SK-N-SH (cell line): ENCODE measurements around the gene TXNDC12. TPM values are rescaled to one million over a fixed set of nuclear protein-coding genes. Genes with fewer than 3 reads are reported as not detected.

Source experiments
- CTCF ChIA-PET: fragments of 300-600, 350-600 bp; formaldehyde crosslinking; extraction: SDS; loops from one replicate; lab custom pipeline; 2021; lab: Yijun Ruan, JAX
- POLR2A ChIA-PET: fragments of 350-600 bp; sonication (Branson Sonifier 250); formaldehyde crosslinking; extraction: SDS; loops from one replicate; lab custom pipeline; 2020; ENCODE audit warnings: antibody characterized with exemption, inconsistent platforms; lab: Yijun Ruan, JAX
- DNase-seq: peaks from one replicate; pipeline ENCODE4 v3.0.0; 2012
- H2AFZ ChIP-seq: fragments of 200-600 bp; sonication (generic); 2 replicates; pipeline ENCODE4 v1.8.1; 2016; ENCODE audit warnings: antibody characterized with exemption, mild to moderate bottlenecking, low read depth
- H3F3A ChIP-seq: fragments of 200-600 bp; sonication (generic); replicated peaks from 2 replicates; pipeline ENCODE3; 2016; ENCODE audit warnings: antibody characterized with exemption, mild to moderate bottlenecking; ENCODE audit not compliant: insufficient read depth
- H3K27ac ChIP-seq, 2 experiments: fragments of 200-500 bp in 1 of 2; fragments of 200-600 bp in 1 of 2; sonication (Bioruptor generic) in 1 of 2; sonication (generic), shearing (Covaris generic) in 1 of 2; 2 replicates each; pipeline versions ENCODE4 v1.5.1 to v1.6.1; 2014 to 2016; ENCODE audit warnings: low read depth in 2 of 2, inconsistent platforms in 1 of 2, low read length in 1 of 2, mild to moderate bottlenecking in 1 of 2, mixed read lengths in 1 of 2
- H3K27me3 ChIP-seq: fragments of 200-600 bp; sonication (generic), shearing (Covaris generic); 2 replicates; pipeline ENCODE4 v1.6.1; 2016; ENCODE audit warnings: mixed run types; ENCODE audit not compliant: insufficient read depth
- H3K36me3 ChIP-seq, 2 experiments: fragments of 200-500 bp in 1 of 2; fragments of 200-600 bp in 1 of 2; sonication (Bioruptor generic) in 1 of 2; sonication (generic) in 1 of 2; replicated peaks in 1 of 2; 2 replicates each; pipeline versions ENCODE3 to v1.5.1; 2014 to 2016; ENCODE audit warnings: low read length in 1 of 2, mild to moderate bottlenecking in 1 of 2; ENCODE audit not compliant: insufficient read depth in 2 of 2, control insufficient read depth in 1 of 2
- H3K4me1 ChIP-seq, 2 experiments: fragments of 200-500 bp in 1 of 2; fragments of 200-600 bp in 1 of 2; sonication (Bioruptor generic) in 1 of 2; sonication (generic), shearing (Covaris generic) in 1 of 2; 2 replicates each; pipeline versions ENCODE4 v1.5.1 to v1.6.1; 2014 to 2016; ENCODE audit warnings: low read depth in 1 of 2, low read length in 1 of 2, mixed run types in 1 of 2; ENCODE audit not compliant: insufficient read depth in 2 of 2, control insufficient read depth in 1 of 2
- H3K4me2 ChIP-seq: fragments of 200-600 bp; sonication (generic), shearing (Covaris generic); 2 replicates; pipeline ENCODE4 v1.6.1; 2017; ENCODE audit warnings: mixed run types
- H3K4me3 ChIP-seq, 2 experiments: fragments of 200-500 bp in 1 of 2; fragments of 200-600 bp in 1 of 2; sonication (Bioruptor generic) in 1 of 2; sonication (generic), shearing (Covaris generic) in 1 of 2; 2 replicates each; pipeline versions ENCODE4 v1.5.1 to v1.8.1; 2014 to 2016; ENCODE audit warnings: low read depth in 2 of 2, inconsistent platforms in 1 of 2, low read length in 1 of 2, mild to moderate bottlenecking in 1 of 2, mixed read lengths in 1 of 2, moderate library complexity in 1 of 2
- H3K79me2 ChIP-seq: fragments of 200-600 bp; sonication (generic); 2 replicates; pipeline ENCODE4 v1.8.1; 2017; ENCODE audit warnings: mild to moderate bottlenecking; ENCODE audit not compliant: insufficient read depth
- H3K9ac ChIP-seq: fragments of 200-600 bp; sonication (generic); 2 replicates; pipeline ENCODE4 v1.6.1; 2017; ENCODE audit warnings: mixed run types
- H3K9me2 ChIP-seq: fragments of 200-600 bp; sonication (generic); 2 replicates; pipeline ENCODE4 v1.6.1; 2017; ENCODE audit warnings: mixed run types
- H3K9me3 ChIP-seq: fragments of 200-600 bp; sonication (generic); 2 replicates; pipeline ENCODE4 v1.6.1; 2017; ENCODE audit warnings: mixed run types, mild to moderate bottlenecking, moderate library complexity
- H4K20me1 ChIP-seq: fragments of 200-600 bp; sonication (generic); 2 replicates; pipeline ENCODE4 v1.6.1; 2017; ENCODE audit warnings: mild to moderate bottlenecking, mixed run types; ENCODE audit not compliant: insufficient read depth
- CTCF ChIP-seq: fragments of 200-600 bp; sonication (generic); IDR thresholded peaks from 2 replicates; pipeline ENCODE4 v1.6.1; 2017; ENCODE audit warnings: antibody characterized with exemption, mild to moderate bottlenecking, moderate library complexity
- ELF1 ChIP-seq: IDR thresholded peaks from 2 replicates; pipeline ENCODE4 v1.4.0; 2012
- GATA2 ChIP-seq: sonication (generic); formaldehyde crosslinking; IDR thresholded peaks from 2 replicates; pipeline ENCODE4 v1.5.0; 2020; ENCODE audit warnings: mild to moderate bottlenecking, missing genetic modification reagents
- PBX3 ChIP-seq: IDR thresholded peaks from 2 replicates; pipeline ENCODE4; 2012
- POLR2AphosphoS5 ChIP-seq: IDR thresholded peaks from 2 replicates; pipeline ENCODE4 v1.6.1; 2012; ENCODE audit warnings: low read depth, low read length
- REST ChIP-seq: IDR thresholded peaks from 2 replicates; pipeline ENCODE4 v1.6.1; 2012; ENCODE audit warnings: mild to moderate bottlenecking, low read depth, low read length, moderate library complexity
- SMC3 ChIP-seq: IDR thresholded peaks from 2 replicates; pipeline ENCODE4 v1.6.1; 2012; ENCODE audit warnings: low read depth, low read length, improper control_type of control experiment
- USF2 ChIP-seq: fragments of 150-350 bp; IDR thresholded peaks from 2 replicates; pipeline ENCODE4 v1.6.1; 2017; ENCODE audit warnings: antibody characterized with exemption, low read length, low read depth, borderline replicate concordance
- ZBTB33 ChIP-seq: IDR thresholded peaks from 2 replicates; pipeline ENCODE4 v1.4.0; 2012; ENCODE audit warnings: low read depth, borderline replicate concordance
- polyA plus RNA-seq, 3 experiments: library from polyadenylated mRNA; depleted of rRNA; stranded (reverse); fragments of >200 nt; gene quantifications; 2 replicates each; pipeline ENCODE4 v1.2.3, GENCODE V29; 2012

Gene TXNDC12
- polyA plus RNA-seq, 1 of the 3 experiments (the other 2 are of a cell fraction): 37.2 TPM

GRCh38 chr1:51988254-51988653, 66.7 kb downstream of the TXNDC12 start:
- H3K27me3 ChIP-seq: no peaks in the 10 kb centered on the region
- H2AFZ ChIP-seq: no peak overlapping the region
- H3K79me2 ChIP-seq: peaks cover 71% of the 10 kb centered on the region
- H3K9me3 ChIP-seq: no peaks in the 10 kb centered on the region
- no peak for DNase-seq
- no peak overlapping the region for H3K4me3 ChIP-seq
- TF ChIP-seq CTCF (no peak), PBX3 (no peak), SMC3 (no peak), REST (no peak), POLR2AphosphoS5 (no peak), ELF1 (no peak), GATA2 (CRISPR knock-in tag) (no peak), ZBTB33 (no peak), USF2 (no peak)
- TF ChIP-seq, all 33 proteins: peak for 0
- CTCF ChIA-PET: interaction anchor here (1.7 kb wide), 1 partner anchor 28 kb away, joined by 4 read pairs; no protein-coding TSS in a partner anchor
- Histone ChIP-seq H3K36me3 (peaks cover 0 to 8% of the 10 kb centered on the region in 2 experiments), H3K9ac (no peak overlapping the region), H3K27ac (no peak overlapping the region), H3K4me1 (peaks cover 8 to 16% of the 10 kb centered on the region in 2 experiments; a peak in 2 of 4 replicates), H3K9me2 (no peaks in the 10 kb centered on the region), H4K20me1 (no peaks in the 10 kb centered on the region), H3K4me2 (peak overlapping the region; percentile 79), H3F3A (peaks cover 9% of the 10 kb centered on the region)
- POLR2A ChIA-PET: no interaction called here
